Stomach (tissue), 9 donors: Measurements from ENCODE around the gene THBS1. TPM values are rescaled to one million over a fixed set of nuclear protein-coding genes. Genes with fewer than 3 reads are reported as not detected.

Experiments used
- DNase-seq, 2 donors: peaks; one replicate each; pipeline versions ENCODE4 v3.0.0 to v3.0.0-alpha.2; 2013 to 2019
- H3K27ac ChIP-seq, 5 donors: fragments of 200-600 bp in 4 of 5; sonication (generic) in 4 of 5; one replicate each; pipeline ENCODE4 v1.5.1; 2013 to 2019; ENCODE audit warnings: mild to moderate bottlenecking in 1 of 5, moderate library complexity in 1 of 5
- H3K27me3 ChIP-seq, 3 donors: fragments of 200-600 bp; sonication (generic); one replicate each; pipeline ENCODE4 v1.5.1; 2017 to 2019; ENCODE audit warnings: mixed run types in 1 of 3
- H3K36me3 ChIP-seq, 4 donors: fragments of 200-600 bp; sonication (generic); 1 replicate in 3 of 4; 2 replicates in 1 of 4; pipeline ENCODE4 v1.5.1; 2016 to 2019
- H3K4me1 ChIP-seq, 4 donors: fragments of 200-600 bp; sonication (generic); one replicate each; pipeline ENCODE4 v1.5.1; 2016 to 2019
- H3K4me3 ChIP-seq, 4 donors: fragments of 200-600 bp; sonication (generic) in 3 of 4; one replicate each; pipeline ENCODE4 v1.5.1; 2016 to 2019; ENCODE audit warnings: mild to moderate bottlenecking in 1 of 4
- H3K9me3 ChIP-seq, 4 donors: fragments of 200-600 bp; sonication (generic); one replicate each; pipeline ENCODE4 v1.5.1; 2016 to 2019
- EP300 ChIP-seq: sonication (generic); formaldehyde crosslinking; IDR thresholded peaks from one replicate; pipeline ENCODE4 v1.6.1; 2017; ENCODE audit warnings: antibody characterized with exemption
- POLR2A ChIP-seq, 4 donors: fragments of 450-650 bp; IDR thresholded peaks; one replicate each; pipeline ENCODE4 v1.6.1; 2016; ENCODE audit warnings: antibody characterized with exemption in 4 of 4, control low read depth in 2 of 4, mild to moderate bottlenecking in 1 of 4, moderate library complexity in 1 of 4
- POLR2AphosphoS5 ChIP-seq, 3 donors: sonication (generic); formaldehyde crosslinking; IDR thresholded peaks; one replicate each; pipeline ENCODE4 v1.6.1; 2016; ENCODE audit warnings: antibody characterized with exemption in 3 of 3
- WGBS, 5 donors: extraction: QIAGEN DNeasy Blood & Tissue Kit in 3 of 5; methylation state at CpG; one replicate each; pipeline versions ENCODE4 v1.1.5 to v1.1.7; 2013 to 2018; 5-methylcytosine and 5-hydroxymethylcytosine counted together
- intact Hi-C: fragments of 100-400 bp; cut with DNase I; formaldehyde crosslinking; loops from one replicate; pipeline ENCODE4 v1.15.1; 2023; ENCODE audit warnings: low total_unique reads
- polyA plus RNA-seq, 3 donors: library from polyadenylated mRNA; stranded (reverse); fragments of 200-250 nt; gene quantifications; one replicate each; pipeline ENCODE4 v1.2.3, GENCODE V29; 2013
- total RNA-seq, 5 donors: library from RNA; depleted of rRNA; stranded (reverse); fragments of >200 nt; gene quantifications; one replicate each; pipeline versions ENCODE4 v1.1.0 to v1.2.3, GENCODE V29; 2014 to 2016
- TF ChIP-seq, protein P1 (sequence below), 7 experiments: fragments of 450-650 bp in 4 of 7; fragments of 200-600 bp in 3 of 7; sonication (generic) in 3 of 7; IDR thresholded peaks; one replicate each; pipeline ENCODE4 v1.5.1; 2016 to 2019; ENCODE audit warnings: antibody characterized with exemption in 7 of 7, control low read depth in 2 of 7, mild to moderate bottlenecking in 1 of 7
- donor health status: healthy with polysubstance abuse.
- donor health status: Bipolar disorder and iron deficiency.
- donor health status: healthy.

The THBS1 gene
- total and polyA plus RNA-seq, 8 donors: 12.9 to 842 (median 179) TPM

- no peak overlapping the region for H3K27ac ChIP-seq
These were observed 41.1 kb downstream of the THBS1 start for GRCh38 chr15:39621976-39622375.

GRCh38 chr15:39622660-39623516 lies 42.0 kb downstream of the THBS1 start:
- Histone ChIP-seq H3K4me3 (no peak overlapping the region), H3K9me3 (no peaks in the 10 kb centered on the region), H3K27me3 (no peaks in the 10 kb centered on the region), H3K27ac (peak overlapping the region in 2 of 5 donors; percentile 18 to 83), H3K36me3 (no peaks in the 10 kb centered on the region), H3K4me1 (peaks cover 5 to 22% (median 14%) of the 10 kb centered on the region in 4 donors)
- WGBS, 5 donors: 45 to 66% (median 55%) methylated on average over 6 of the region's 6 CpGs
- DNase-seq: no peak
- intact Hi-C loops: no loop called here
- no peak for TF ChIP-seq POLR2A (IDR thresholded peaks at IDR 0.05)
- TF ChIP-seq EP300: no peak
- TF ChIP-seq, protein P1, sequence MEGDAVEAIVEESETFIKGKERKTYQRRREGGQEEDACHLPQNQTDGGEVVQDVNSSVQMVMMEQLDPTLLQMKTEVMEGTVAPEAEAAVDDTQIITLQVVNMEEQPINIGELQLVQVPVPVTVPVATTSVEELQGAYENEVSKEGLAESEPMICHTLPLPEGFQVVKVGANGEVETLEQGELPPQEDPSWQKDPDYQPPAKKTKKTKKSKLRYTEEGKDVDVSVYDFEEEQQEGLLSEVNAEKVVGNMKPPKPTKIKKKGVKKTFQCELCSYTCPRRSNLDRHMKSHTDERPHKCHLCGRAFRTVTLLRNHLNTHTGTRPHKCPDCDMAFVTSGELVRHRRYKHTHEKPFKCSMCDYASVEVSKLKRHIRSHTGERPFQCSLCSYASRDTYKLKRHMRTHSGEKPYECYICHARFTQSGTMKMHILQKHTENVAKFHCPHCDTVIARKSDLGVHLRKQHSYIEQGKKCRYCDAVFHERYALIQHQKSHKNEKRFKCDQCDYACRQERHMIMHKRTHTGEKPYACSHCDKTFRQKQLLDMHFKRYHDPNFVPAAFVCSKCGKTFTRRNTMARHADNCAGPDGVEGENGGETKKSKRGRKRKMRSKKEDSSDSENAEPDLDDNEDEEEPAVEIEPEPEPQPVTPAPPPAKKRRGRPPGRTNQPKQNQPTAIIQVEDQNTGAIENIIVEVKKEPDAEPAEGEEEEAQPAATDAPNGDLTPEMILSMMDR (IDR thresholded peaks at IDR 0.05): no peak
- TF ChIP-seq POLR2AphosphoS5 (IDR thresholded peaks at IDR 0.05): no peak

More at GRCh38 chr15:39621976-39622375, 41.1 kb downstream of the THBS1 start:
- H3K9me3 ChIP-seq: no peaks in the 10 kb centered on the region
- WGBS, 5 donors: 79 to 100% (median 92%) methylated on average over 1 of the region's 1 CpG
- intact Hi-C loops: no loop called here
- no peak for TF ChIP-seq POLR2A (IDR thresholded peaks at IDR 0.05)
- no peak for TF ChIP-seq EP300
- TF ChIP-seq POLR2AphosphoS5 (IDR thresholded peaks at IDR 0.05): no peak
- TF ChIP-seq, protein P1 (IDR thresholded peaks at IDR 0.05): no peak
- no peaks in the 10 kb centered on the region for H3K27me3 ChIP-seq
- H3K4me1 ChIP-seq: peaks cover 4 to 22% (median 14%) of the 10 kb centered on the region in 4 donors
- DNase-seq: no peak
- H3K4me3 ChIP-seq: no peak overlapping the region
- no peaks in the 10 kb centered on the region for H3K36me3 ChIP-seq

DNA sequence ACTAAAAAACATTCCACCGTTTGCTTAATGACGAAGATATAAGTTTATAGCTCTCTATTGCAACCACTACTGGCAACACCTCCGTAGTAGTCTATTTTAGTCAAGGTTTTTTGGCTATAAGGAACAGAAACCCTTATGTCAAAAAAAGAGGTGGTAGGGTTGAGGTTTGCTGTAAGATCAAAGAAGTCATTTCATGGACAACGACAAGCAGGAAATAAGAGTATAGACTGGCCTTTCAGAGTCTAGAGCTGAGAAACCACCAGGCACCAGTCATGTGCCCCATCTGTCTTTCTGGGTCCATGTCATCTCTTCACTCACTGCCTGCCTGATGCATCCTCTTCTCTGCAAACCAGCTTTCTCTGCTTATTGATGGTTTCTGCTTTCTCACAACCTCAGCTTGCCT lies 42.7 kb downstream of the THBS1 start:
- peak in 1 of 2 donors; percentile 44 for DNase-seq
- WGBS, 5 donors: 76 to 80% (median 76%) methylated on average over 4 of the region's 4 CpGs
- Histone ChIP-seq H3K36me3 (no peaks in the 10 kb centered on the region), H3K27ac (peak overlapping the region in 4 of 5 donors; percentile 18 to 83 (median 68)), H3K9me3 (no peaks in the 10 kb centered on the region), H3K4me1 (peaks cover 9 to 29% (median 19%) of the 10 kb centered on the region in 4 donors), H3K27me3 (no peaks in the 10 kb centered on the region), H3K4me3 (no peak overlapping the region)
- intact Hi-C loops: no loop called here
- TF ChIP-seq EP300 (no peak), POLR2AphosphoS5 (IDR thresholded peaks at IDR 0.05) (no peak), POLR2A (IDR thresholded peaks at IDR 0.05) (no peak)
- TF ChIP-seq, protein P1 (IDR thresholded peaks at IDR 0.05): no peak

GRCh38 chr15:39624806-39625205 lies 43.9 kb downstream of the THBS1 start:
- 43 to 69% (median 60%) methylated on average over 6 of the region's 6 CpGs for WGBS, 5 donors
- Histone ChIP-seq H3K9me3 (no peaks in the 10 kb centered on the region), H3K27me3 (no peaks in the 10 kb centered on the region), H3K36me3 (no peaks in the 10 kb centered on the region), H3K27ac (peak overlapping the region; percentile 57 to 83 (median 68)), H3K4me3 (no peak overlapping the region), H3K4me1 (peaks cover 9 to 40% (median 28%) of the 10 kb centered on the region in 4 donors)
- intact Hi-C loops: no loop called here
- peak; percentile 39 to 58 for DNase-seq
- TF ChIP-seq POLR2AphosphoS5 (IDR thresholded peaks at IDR 0.05) (peak; percentile 34 to 73 (median 52)), EP300 (no peak), POLR2A (IDR thresholded peaks at IDR 0.05) (no peak)
